ENCODE data around the gene ZCCHC14.
A peak's percentile ranks its signal among the peaks of the same experiment; 100 is the strongest.
"Not testable (repeated sequence)": the region's sequence is repeated elsewhere in the genome, so short reads cannot be mapped to it uniquely, and the experiment has no call there.

ZCCHC14 gene

DNA sequence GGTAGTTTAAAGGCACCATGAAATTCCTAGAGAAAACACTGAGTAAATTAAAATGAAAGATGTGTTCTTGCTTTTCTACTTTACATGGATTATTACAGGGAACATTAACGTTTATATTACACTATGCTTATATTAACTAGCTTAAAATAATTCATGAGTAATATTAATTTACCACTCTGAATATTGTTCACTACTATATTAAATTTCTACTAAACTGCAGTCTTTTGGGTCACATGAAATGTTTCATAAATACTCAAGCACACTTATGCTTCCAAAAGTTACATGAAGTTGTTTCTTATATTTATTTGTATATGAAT lies 104.0 kb downstream of the ZCCHC14 start:
- DNase-seq (ENCODE audit: insufficient read length, low spot score) (no peak), FAIRE-seq (no peak)
- TF ChIP-seq POLR2AphosphoS5 (IDR thresholded peaks at IDR 0.05; ENCODE audit: low read depth, low read length) (no peak), TAF1 (IDR thresholded peaks at IDR 0.05; ENCODE audit: low read depth, low read length) (no peak), POU2F2 (IDR thresholded peaks at IDR 0.05; ENCODE audit: low read depth, low read length) (no peak), POLR2A (IDR thresholded peaks at IDR 0.05; ENCODE audit: low read depth, low read length) (no peak), SPI1 (IDR thresholded peaks at IDR 0.05; ENCODE audit: low read depth, low read length) (no peak), PAX5 (IDR thresholded peaks at IDR 0.05; ENCODE audit: insufficient read depth, low read length, severe bottlenecking) (no peak)

DNA sequence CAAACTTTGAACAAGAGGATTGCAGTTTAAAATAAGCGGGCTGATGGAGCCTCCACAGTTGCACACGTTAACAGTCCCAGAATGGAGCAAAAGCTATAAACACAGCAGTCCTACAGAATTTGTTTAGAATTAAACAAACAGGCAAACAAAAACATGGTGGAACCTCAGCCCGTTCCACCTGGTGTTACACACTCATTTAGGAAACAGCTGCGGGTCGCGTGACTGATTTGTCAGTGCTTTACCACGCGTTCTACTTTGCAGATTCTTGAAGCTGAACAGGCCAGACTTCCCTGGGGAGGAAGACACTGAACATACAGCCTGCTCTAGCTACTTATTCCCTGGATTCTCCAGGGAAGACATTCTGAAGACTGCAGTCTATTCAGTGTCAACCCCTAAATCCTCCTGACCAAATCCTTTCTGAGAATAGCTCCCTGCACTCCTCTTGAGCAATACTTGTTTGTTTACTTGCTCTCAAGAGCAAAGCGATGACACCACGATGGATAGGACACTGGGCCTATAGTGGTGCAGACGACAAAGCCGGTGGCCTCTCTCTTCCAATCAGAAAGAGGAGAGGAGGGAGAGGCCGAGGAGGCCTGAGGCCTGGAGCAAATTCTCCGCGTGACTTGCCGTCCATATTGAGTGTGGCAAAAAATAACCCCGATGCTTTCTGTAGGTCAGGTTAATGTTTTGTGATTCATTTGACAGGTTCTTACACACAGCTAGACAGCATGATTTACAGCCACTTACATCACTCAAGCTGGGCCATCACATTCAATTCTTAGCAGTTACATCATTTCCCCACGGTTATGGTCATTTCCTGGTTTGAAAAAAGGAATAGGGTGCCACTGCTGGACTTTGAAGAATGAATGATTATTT lies 104.6 kb downstream of the ZCCHC14 start:
- FAIRE-seq, result peak; percentile 85
- peak; percentile 70 for DNase-seq (ENCODE audit: insufficient read length, low spot score)
- TF ChIP-seq SPI1 (IDR thresholded peaks at IDR 0.05; ENCODE audit: low read depth, low read length) (peak; percentile 32; the same call in 1 of the 2 replicates), POLR2AphosphoS5 (IDR thresholded peaks at IDR 0.05; ENCODE audit: low read depth, low read length) (no peak), POLR2A (IDR thresholded peaks at IDR 0.05; ENCODE audit: low read depth, low read length) (peak; percentile 48; the same call in 1 of the 2 replicates), PAX5 (IDR thresholded peaks at IDR 0.05; ENCODE audit: insufficient read depth, low read length, severe bottlenecking) (no peak), TAF1 (IDR thresholded peaks at IDR 0.05; ENCODE audit: low read depth, low read length) (0 out of 2 replicates have a peak, but pooled peaks have one; percentile 40), POU2F2 (IDR thresholded peaks at IDR 0.05; ENCODE audit: low read depth, low read length) (no peak; the same call in 1 of the 2 replicates)

DNA sequence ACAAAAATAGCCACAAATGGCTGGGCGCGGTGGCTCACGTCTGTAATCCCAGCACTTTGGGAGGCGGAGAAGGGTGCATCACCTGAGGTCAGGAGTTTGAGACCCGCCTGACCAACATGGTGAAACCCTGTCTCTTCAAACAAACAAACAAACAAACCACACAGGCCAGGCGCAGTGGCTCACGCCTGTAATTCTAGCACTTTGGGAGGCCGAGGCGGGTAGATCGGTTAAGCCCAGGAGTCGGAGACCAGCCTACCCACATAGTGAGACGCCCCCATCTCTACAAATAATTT lies 108.0 kb downstream of the ZCCHC14 start:
- not testable (repeated sequence) for FAIRE-seq

DNA sequence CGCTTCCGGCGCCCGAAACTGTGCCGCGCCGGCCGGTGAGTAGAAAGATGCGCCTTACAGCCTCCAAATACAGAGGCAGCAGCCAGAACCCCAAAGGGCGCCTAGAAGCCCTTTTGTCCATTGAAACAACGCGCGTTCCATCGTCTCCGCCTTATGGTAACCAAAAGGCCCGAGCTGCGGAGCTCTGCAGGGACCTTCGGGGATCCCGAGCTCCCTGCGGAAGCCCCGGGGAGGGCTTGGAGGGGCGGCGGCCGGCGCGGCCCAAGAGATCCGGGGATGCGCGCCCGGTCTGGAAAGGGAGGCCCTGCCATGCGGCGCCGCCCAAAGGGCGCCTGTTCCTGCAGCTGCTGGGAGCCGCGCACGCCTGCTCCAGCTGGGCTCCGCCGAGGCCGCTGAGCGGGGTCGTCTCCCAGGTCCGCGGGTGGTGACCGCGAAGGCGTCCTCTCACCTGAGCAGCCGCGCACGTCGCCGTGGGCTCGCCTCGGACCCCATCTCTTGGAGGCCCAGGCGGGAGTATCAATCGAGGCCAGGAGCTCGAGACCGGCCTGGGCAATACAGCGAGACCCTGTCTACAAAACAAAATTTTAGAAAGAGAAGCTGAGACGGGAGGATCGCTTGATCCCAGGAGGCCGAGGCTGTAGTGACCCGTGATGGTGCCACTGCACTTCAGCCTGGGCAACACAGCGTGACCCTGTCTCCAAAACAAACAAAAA lies 108.5 kb downstream of the ZCCHC14 start:
- DNase-seq (ENCODE audit: insufficient read length, low spot score), result no peak
- FAIRE-seq, result no peak
- no peak; the same call in 1 of the 2 replicates for TF ChIP-seq POLR2A (IDR thresholded peaks at IDR 0.05; ENCODE audit: low read depth, low read length)
- TF ChIP-seq TAF1 (IDR thresholded peaks at IDR 0.05; ENCODE audit: low read depth, low read length), result 0 out of 2 replicates have a peak, but pooled peaks have one; percentile 21

More for the DNA sequence above, 108.0 kb downstream of the ZCCHC14 start:
- not testable (repeated sequence) for DNase-seq (ENCODE audit: insufficient read length, low spot score)

DNA sequence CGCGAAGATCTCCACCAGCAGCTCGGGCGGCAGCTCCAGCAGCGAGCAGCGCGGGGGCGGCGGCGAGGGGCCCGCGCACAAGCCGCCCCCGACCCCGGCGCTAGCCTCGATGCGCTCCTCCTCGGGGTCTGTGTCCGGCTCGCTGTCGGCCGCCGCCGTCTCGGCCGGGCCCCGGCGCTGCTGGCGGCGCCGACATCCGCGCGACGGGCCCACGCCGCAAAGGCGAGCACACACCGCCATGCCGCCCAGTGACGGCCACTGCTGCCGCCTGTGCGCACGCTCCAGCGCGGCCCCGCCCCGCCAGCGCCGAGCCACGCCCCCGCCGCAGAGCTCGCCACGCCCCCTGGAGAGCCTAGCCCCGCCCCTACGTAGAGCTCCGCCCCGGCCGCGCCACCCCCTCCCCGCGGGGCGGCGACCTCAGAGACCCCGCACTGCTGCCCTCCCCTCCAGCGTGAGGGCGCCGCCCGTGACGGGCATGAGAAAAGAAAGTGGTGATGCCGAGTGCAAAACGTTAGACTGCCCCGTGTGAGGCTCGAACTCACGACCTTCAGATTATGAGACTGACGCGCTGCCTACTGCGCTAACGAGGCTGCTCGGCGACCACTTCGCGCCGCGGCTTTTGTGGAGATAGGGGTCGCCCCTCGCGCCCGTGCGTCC lies 109.2 kb downstream of the ZCCHC14 start, which contains the start of gene FBXO31:
Gene FBXO31, minus strand, starts transcription at position 272 of the 657 bp plus-strand sequence. Its CDS starts 32 bp downstream, at position 240.
- peak; percentile 73 for DNase-seq (ENCODE audit: insufficient read length, low spot score)
- TF ChIP-seq SPI1 (IDR thresholded peaks at IDR 0.05; ENCODE audit: low read depth, low read length), result no peak
- peak; percentile 27; the same call in 1 of the 2 replicates for TF ChIP-seq TAF1 (IDR thresholded peaks at IDR 0.05; ENCODE audit: low read depth, low read length)
- no peak; the same call in 1 of the 2 replicates for TF ChIP-seq POU2F2 (IDR thresholded peaks at IDR 0.05; ENCODE audit: low read depth, low read length)
- no peak for TF ChIP-seq POLR2A (IDR thresholded peaks at IDR 0.05; ENCODE audit: low read depth, low read length)
- TF ChIP-seq PAX5 (IDR thresholded peaks at IDR 0.05; ENCODE audit: insufficient read depth, low read length, severe bottlenecking), result peak; percentile 69
- 0 out of 2 replicates have a peak, but pooled peaks have one; percentile 20 for TF ChIP-seq POLR2AphosphoS5 (IDR thresholded peaks at IDR 0.05; ENCODE audit: low read depth, low read length)
- peak; percentile 95 for FAIRE-seq

DNA sequence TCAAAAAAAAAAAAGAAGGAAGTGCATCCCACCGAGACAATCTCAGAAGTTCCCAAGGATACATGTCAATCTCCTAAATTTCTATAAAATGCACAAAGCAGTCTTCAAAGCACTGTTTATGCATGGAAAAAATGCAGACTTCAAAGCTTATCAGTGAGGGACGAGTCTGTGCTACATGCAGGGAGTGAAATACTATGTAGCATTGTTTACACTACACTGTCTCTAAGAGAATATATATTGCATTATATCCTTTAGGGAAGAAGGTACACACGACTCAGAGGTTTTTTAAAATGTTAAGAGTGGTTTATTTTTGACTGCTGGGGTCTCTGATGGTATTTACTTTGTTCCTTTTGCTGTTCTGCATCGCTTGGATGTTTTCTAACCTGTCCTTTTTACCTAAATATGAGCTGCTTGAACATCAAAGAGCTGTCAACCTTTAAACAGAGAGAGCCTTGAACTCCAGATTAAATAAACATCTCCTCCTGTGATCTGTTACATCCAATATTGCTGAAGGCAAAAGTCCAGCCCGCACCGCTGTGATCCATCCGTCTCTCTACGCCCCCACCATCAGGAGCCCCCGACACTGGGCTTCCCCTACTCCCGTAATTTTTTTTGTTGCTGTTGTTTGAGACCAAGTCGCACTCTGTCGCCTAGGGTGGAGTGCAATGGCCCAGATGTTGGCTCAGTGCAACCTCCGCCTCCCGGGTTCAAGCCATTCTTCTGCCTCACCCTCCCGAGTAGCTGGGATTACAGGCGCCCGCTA lies 110.6 kb downstream of the ZCCHC14 start:
- no peak for FAIRE-seq
- no peak for DNase-seq (ENCODE audit: insufficient read length, low spot score)
- peak; percentile 7; the same call in 1 of the 2 replicates for TF ChIP-seq SPI1 (IDR thresholded peaks at IDR 0.05; ENCODE audit: low read depth, low read length)
- TF ChIP-seq POU2F2 (IDR thresholded peaks at IDR 0.05; ENCODE audit: low read depth, low read length), result no peak
- TF ChIP-seq POLR2AphosphoS5 (IDR thresholded peaks at IDR 0.05; ENCODE audit: low read depth, low read length), result no peak
- no peak for TF ChIP-seq POLR2A (IDR thresholded peaks at IDR 0.05; ENCODE audit: low read depth, low read length)
- no peak for TF ChIP-seq PAX5 (IDR thresholded peaks at IDR 0.05; ENCODE audit: insufficient read depth, low read length, severe bottlenecking)
- no peak for TF ChIP-seq TAF1 (IDR thresholded peaks at IDR 0.05; ENCODE audit: low read depth, low read length)

DNA sequence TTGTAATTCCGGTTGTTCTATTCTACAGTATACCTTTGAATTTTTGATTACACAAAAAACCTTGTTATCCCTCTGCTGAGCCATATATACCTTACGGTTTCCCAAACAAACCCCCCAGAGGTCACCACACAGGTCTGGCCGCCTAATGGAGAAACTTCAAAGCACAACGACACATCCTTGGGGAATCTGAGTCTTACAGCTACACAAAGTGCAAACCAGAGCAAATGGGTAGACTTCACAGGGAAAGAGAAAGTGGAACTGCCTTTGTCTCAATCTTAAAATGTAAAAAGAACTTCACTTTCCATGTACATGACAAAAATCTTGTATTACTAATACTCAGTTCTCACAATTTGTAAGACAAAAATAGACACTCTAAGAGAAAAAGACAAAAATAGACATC lies 111.9 kb downstream of the ZCCHC14 start:
- no peak for FAIRE-seq
- TF ChIP-seq POU2F2 (IDR thresholded peaks at IDR 0.05; ENCODE audit: low read depth, low read length) (no peak), PAX5 (IDR thresholded peaks at IDR 0.05; ENCODE audit: insufficient read depth, low read length, severe bottlenecking) (no peak), SPI1 (IDR thresholded peaks at IDR 0.05; ENCODE audit: low read depth, low read length) (0 out of 2 replicates have a peak, but pooled peaks have one; percentile 39)
- DNase-seq (ENCODE audit: insufficient read length, low spot score), result no peak

DNA sequence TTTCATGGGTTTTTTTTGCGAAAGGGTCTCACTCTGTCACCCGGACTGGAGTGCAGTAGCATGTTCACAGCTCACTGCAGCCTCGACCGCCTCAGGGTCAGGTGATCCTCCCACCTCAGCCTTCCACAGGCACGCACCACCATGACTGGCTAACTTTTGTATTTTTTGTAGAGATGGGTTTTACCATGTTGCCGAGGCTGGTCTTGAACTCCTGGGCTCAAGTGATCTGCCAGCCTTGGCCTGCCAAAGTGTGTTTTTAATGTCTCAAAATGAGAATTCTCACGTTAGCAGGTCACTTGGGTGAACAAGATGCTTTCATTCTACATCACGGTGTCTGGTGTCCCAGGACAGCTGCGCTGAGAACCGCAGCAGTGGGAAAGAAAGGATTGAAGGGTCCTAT lies 112.4 kb downstream of the ZCCHC14 start:
- DNase-seq (ENCODE audit: insufficient read length, low spot score), result no peak
- TF ChIP-seq TAF1 (IDR thresholded peaks at IDR 0.05; ENCODE audit: low read depth, low read length), result no peak
- no peak for TF ChIP-seq POLR2A (IDR thresholded peaks at IDR 0.05; ENCODE audit: low read depth, low read length)
- FAIRE-seq, result no peak

DNA sequence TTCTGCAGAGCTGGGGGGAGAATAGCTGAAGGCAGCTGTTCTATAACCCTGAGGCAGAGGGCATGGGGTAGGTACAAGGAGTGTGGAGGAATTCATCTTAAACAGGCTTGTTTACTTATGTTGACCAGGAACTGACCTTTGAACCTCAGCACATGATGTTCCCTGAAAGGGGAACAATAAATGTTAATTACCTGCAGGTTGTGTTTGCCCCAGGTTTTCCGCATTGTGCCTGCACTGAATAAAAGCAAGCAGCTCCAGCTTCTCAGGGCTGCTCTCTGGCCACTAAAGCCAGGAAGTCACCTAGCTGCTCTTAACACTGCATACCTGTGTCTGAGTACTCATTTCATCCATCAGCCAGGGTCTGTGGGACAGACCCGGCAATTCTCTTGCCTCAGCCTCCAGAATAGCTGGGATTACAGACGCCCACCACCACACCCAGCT lies 113.5 kb downstream of the ZCCHC14 start:
- FAIRE-seq; DNase-seq (ENCODE audit: insufficient read length, low spot score): not testable (repeated sequence)
